ENCODE measurements around the gene ADAMTS14.

The ADAMTS14 gene

GRCh38 chr10:70699063-70699658, 26.9 kb downstream of the ADAMTS14 start (continued):
- no peak for TF ChIP-seq PATZ1 (CRISPR knock-in tag; IDR thresholded peaks at IDR 0.05; ENCODE audit: borderline replicate concordance)
- TF ChIP-seq ZNF8 (CRISPR knock-in tag; IDR thresholded peaks at IDR 0.05), result no peak
- no peak for TF ChIP-seq CSRNP3 (CRISPR knock-in tag; IDR thresholded peaks at IDR 0.05)
- TF ChIP-seq RARB (CRISPR knock-in tag; IDR thresholded peaks at IDR 0.05), result no peak
- no peak for TF ChIP-seq CREB5 (CRISPR knock-in tag; IDR thresholded peaks at IDR 0.05; ENCODE audit: low read depth)
- TF ChIP-seq ZFP3 (CRISPR knock-in tag; IDR thresholded peaks at IDR 0.05), result no peak
- no peak for TF ChIP-seq TCF4 (CRISPR knock-in tag; IDR thresholded peaks at IDR 0.05; ENCODE audit: borderline replicate concordance)

GRCh38 chr10:70699659-70700174, 27.4 kb downstream of the ADAMTS14 start:
- TF ChIP-seq ISL1 (CRISPR knock-in tag; IDR thresholded peaks at IDR 0.05) (no peak), TSHZ2 (CRISPR knock-in tag; IDR thresholded peaks at IDR 0.05) (no peak), ZNF70 (CRISPR knock-in tag; IDR thresholded peaks at IDR 0.05) (no peak), SNAI2 (CRISPR knock-in tag; IDR thresholded peaks at IDR 0.05) (no peak), PATZ1 (CRISPR knock-in tag; IDR thresholded peaks at IDR 0.05; ENCODE audit: borderline replicate concordance) (no peak), TOX (CRISPR knock-in tag; IDR thresholded peaks at IDR 0.05; ENCODE audit: borderline replicate concordance) (no peak), ZNF565 (CRISPR knock-in tag; conservative IDR thresholded peaks at IDR 0.05; ENCODE audit: low read depth) (no peak), OSR1 (CRISPR knock-in tag; IDR thresholded peaks at IDR 0.05) (no peak), POU6F1 (CRISPR knock-in tag; IDR thresholded peaks at IDR 0.05; ENCODE audit: borderline replicate concordance, low read depth) (no peak), PPARA (CRISPR knock-in tag; IDR thresholded peaks at IDR 0.05; ENCODE audit: borderline replicate concordance) (no peak), CSDC2 (CRISPR knock-in tag; IDR thresholded peaks at IDR 0.05) (no peak)
- no peak for ATAC-seq

GRCh38 chr10:70702190-70702763, 30.0 kb downstream of the ADAMTS14 start:
- ATAC-seq, result no peak
- TF ChIP-seq OSR1 (CRISPR knock-in tag; IDR thresholded peaks at IDR 0.05) (no peak), GLIS3 (CRISPR knock-in tag; IDR thresholded peaks at IDR 0.05) (no peak), PATZ1 (CRISPR knock-in tag; IDR thresholded peaks at IDR 0.05; ENCODE audit: borderline replicate concordance) (no peak), ESRRG (CRISPR knock-in tag; IDR thresholded peaks at IDR 0.05) (no peak)

Measured in SK-N-SH treated with all-trans-retinoic acid at 6 μM for 48 hours (cell line).